B cell (primary cell): ENCODE measurements around the gene DDX24. TPM values are rescaled to one million over a fixed set of nuclear protein-coding genes. Genes with fewer than 3 reads are reported as not detected.

Source experiments
- ATAC-seq: fragments of 200-7000 bp; cut with Tn5 transposase; one replicate; pipeline ENCODE4 v1.10.0; 2021; ENCODE audit warnings: low read depth, mild to moderate bottlenecking, moderate number of reproducible peaks, moderate library complexity
- CTCF ChIA-PET: fragments of 350-600 bp; sonication (Branson Sonifier 250); formaldehyde crosslinking; loops from one replicate; lab custom pipeline; 2021; ENCODE audit warnings: antibody characterized with exemption, inconsistent platforms; lab: Charles Lee
- POLR2A ChIA-PET: fragments of 350-600 bp; sonication (Branson Sonifier 250); formaldehyde crosslinking; loops from one replicate; lab custom pipeline; 2021; ENCODE audit warnings: antibody characterized with exemption; lab: Charles Lee
- DNase-seq: peaks from one replicate; pipeline ENCODE4 v3.0.0; 2013
- H2AFZ ChIP-seq: 2 replicates; pipeline ENCODE4 v1.6.1; 2012; ENCODE audit warnings: mild to moderate bottlenecking, low read depth, low read length; ENCODE audit not compliant: insufficient read depth, poor library complexity, severe bottlenecking
- H3K27ac ChIP-seq, 2 donors: 1 replicate in 1 of 2; 2 replicates in 1 of 2; pipeline ENCODE4 v1.5.1; 2012 to 2013; ENCODE audit warnings: low read length in 2 of 2, mild to moderate bottlenecking in 2 of 2, moderate library complexity in 1 of 2
- H3K27me3 ChIP-seq, 4 experiments: fragments of 200-600 bp in 1 of 4; sonication (generic) in 1 of 4; replicated peaks in 1 of 4; 1 replicate in 2 of 4; 2 replicates in 2 of 4; pipeline versions ENCODE4 v1.6.1 to v1.7.0; 2013 to 2016; ENCODE audit warnings: low read length in 3 of 4, mild to moderate bottlenecking in 2 of 4, mixed read lengths in 1 of 4, moderate library complexity in 1 of 4; ENCODE audit not compliant: insufficient read depth in 4 of 4, control insufficient read depth in 3 of 4; ENCODE audit errors: control extremely low read depth in 1 of 4
- H3K36me3 ChIP-seq, 2 experiments: replicated peaks in 1 of 2; 1 replicate in 1 of 2; 2 replicates in 1 of 2; pipeline versions ENCODE4 v1.6.1 to v1.7.1; 2013; ENCODE audit warnings: low read length in 1 of 2; ENCODE audit not compliant: insufficient read depth in 2 of 2, control insufficient read depth in 1 of 2; ENCODE audit errors: control extremely low read depth in 1 of 2, extremely low read depth in 1 of 2
- H3K4me1 ChIP-seq, 2 donors: fragments of 200-600 bp in 1 of 2; sonication (generic) in 1 of 2; 1 replicate in 1 of 2; 2 replicates in 1 of 2; pipeline versions ENCODE4 v1.5.1 to v1.6.1; 2013 to 2017; ENCODE audit warnings: low read length in 2 of 2; ENCODE audit not compliant: control insufficient read depth in 2 of 2, insufficient read depth in 2 of 2
- H3K4me2 ChIP-seq: replicated peaks from 2 replicates; pipeline ENCODE3; 2012; ENCODE audit warnings: mild to moderate bottlenecking, low read depth, low read length; ENCODE audit not compliant: poor library complexity, severe bottlenecking
- H3K4me3 ChIP-seq, 5 experiments: fragments of 200-600 bp in 1 of 5; sonication (generic) in 1 of 5; 1 replicate in 3 of 5; 2 replicates in 2 of 5; pipeline versions ENCODE4 v1.5.1 to v1.7.0; 2011 to 2016; ENCODE audit warnings: low read length in 4 of 5, mild to moderate bottlenecking in 4 of 5, low read depth in 2 of 5, control low read depth in 1 of 5, moderate library complexity in 1 of 5; ENCODE audit not compliant: insufficient read depth in 1 of 5; ENCODE audit errors: control extremely low read depth in 1 of 5, extremely low read depth in 1 of 5
- H3K79me2 ChIP-seq: fragments of 200-600 bp; sonication (generic); one replicate; pipeline ENCODE4 v1.6.0; 2016; ENCODE audit warnings: low read length; ENCODE audit not compliant: control insufficient read depth, insufficient read depth
- H3K9ac ChIP-seq: fragments of 200-600 bp; sonication (generic); 2 replicates; pipeline ENCODE4 v1.6.1; 2017; ENCODE audit warnings: mild to moderate bottlenecking, low read length, moderate library complexity
- H3K9me3 ChIP-seq, 3 donors: one replicate each; pipeline versions ENCODE4 v1.6.1 to v1.7.1; 2013; ENCODE audit warnings: low read length in 2 of 3; ENCODE audit not compliant: control insufficient read depth in 2 of 3, insufficient read depth in 1 of 3; ENCODE audit errors: control extremely low read depth in 1 of 3
- H4K20me1 ChIP-seq: 2 replicates; pipeline ENCODE4 v1.6.0; 2012; ENCODE audit warnings: mild to moderate bottlenecking, low read length; ENCODE audit not compliant: insufficient read depth, control insufficient read depth, poor library complexity, severe bottlenecking
- H3K27ac Mint-ChIP-seq: one replicate; pipeline ENCODE4 v1.8.0; 2021; ENCODE audit warnings: mixed read lengths
- H3K27me3 Mint-ChIP-seq: one replicate; pipeline ENCODE4 v1.8.0; 2021; ENCODE audit warnings: mixed read lengths
- H3K4me1 Mint-ChIP-seq: one replicate; pipeline ENCODE4 v1.8.0; 2021; ENCODE audit warnings: mixed read lengths
- H3K4me3 Mint-ChIP-seq: one replicate; pipeline ENCODE4 v1.8.0; 2021; ENCODE audit warnings: mixed read lengths
- H3K9me3 Mint-ChIP-seq: one replicate; pipeline ENCODE4 v1.8.0; 2022; ENCODE audit warnings: mixed read lengths; ENCODE audit not compliant: insufficient read depth
- CTCF ChIP-seq: fragments of 200-600 bp; IDR thresholded peaks from one replicate; pipeline ENCODE4 v1.8.0; 2022; ENCODE audit warnings: antibody characterized with exemption, mild to moderate bottlenecking
- EZH2 ChIP-seq: IDR thresholded peaks from 2 replicates; pipeline ENCODE4 v1.6.1; 2012; ENCODE audit warnings: borderline replicate concordance, low read depth, mild to moderate bottlenecking, moderate library complexity, low read length; ENCODE audit not compliant: insufficient read depth, poor library complexity, severe bottlenecking
- WGBS: methylation state at CpG from one replicate; pipeline ENCODE4 v1.1.5; 2013; ENCODE audit warnings: missing lambda C conversion rate; ENCODE audit not compliant: insufficient coverage; 5-methylcytosine and 5-hydroxymethylcytosine counted together
- intact Hi-C: fragments of 100-400 bp; cut with micrococcal nuclease; formaldehyde crosslinking; loops from one replicate; pipeline ENCODE4 v1.10.0; 2022
- polyA plus RNA-seq: library from polyadenylated mRNA; depleted of rRNA; stranded (reverse); fragments of >200 nt; gene quantifications from 2 replicates; pipeline ENCODE4 v1.2.3, GENCODE V29; 2012
- total RNA-seq, 2 donors: library from RNA; stranded (reverse); fragments of 120-200 nt in 1 of 2; gene quantifications; 1 replicate in 1 of 2; 2 replicates in 1 of 2; pipeline versions ENCODE4 v1.2.3 to v1.2.4, GENCODE V29; 2013 to 2022

DDX24 gene
- total and polyA plus RNA-seq, 2 donors (not counting 1 experiment from before 2014, with no cell fraction given) = 145 to 211 TPM

- Mint-ChIP-seq H3K9me3 (no peaks in the 10 kb centered on the region), H3K4me3 (no peak overlapping the region), H3K4me1 (no peaks in the 10 kb centered on the region), H3K27me3 (peaks cover 37% of the 10 kb centered on the region), H3K27ac (no peak overlapping the region)
- TF ChIP-seq CTCF (no peak), EZH2 (no peak)
- Histone ChIP-seq H2AFZ (no peak overlapping the region), H3K9me3 (no peaks in the 10 kb centered on the region), H3K4me1 (no peaks in the 10 kb centered on the region), H3K9ac (no peak overlapping the region), H3K27ac (no peak overlapping the region), H3K36me3 (no peaks in the 10 kb centered on the region), H4K20me1 (no peaks in the 10 kb centered on the region), H3K79me2 (no peaks in the 10 kb centered on the region), H3K4me2 (no peak overlapping the region), H3K4me3 (no peak overlapping the region), H3K27me3 (peaks cover 0 to 19% (median 4%) of the 10 kb centered on the region in 4 experiments)
- ChIA-PET POLR2A (no interaction called here), CTCF (interaction anchor here (5.6 kb wide), 1 partner anchor 15 kb away, joined by 34 read pairs; no protein-coding TSS in a partner anchor)
- ATAC-seq (no peak), DNase-seq (no peak)
- 90% methylated on average over 4 of the region's 4 CpGs for WGBS
- intact Hi-C loops = no loop called here
Measured at GRCh38 chr14:94020267-94020666, 60.7 kb downstream of the DDX24 start.

GRCh38 chr14:94019329-94019728 is 61.7 kb downstream of the DDX24 start:
- no peaks in the 10 kb centered on the region for H3K9me3 Mint-ChIP-seq
- Histone ChIP-seq H3K9ac (no peak overlapping the region), H3K27ac (no peak overlapping the region), H4K20me1 (no peaks in the 10 kb centered on the region), H3K4me3 (no peak overlapping the region), H2AFZ (no peak overlapping the region), H3K9me3 (no peaks in the 10 kb centered on the region), H3K4me1 (no peaks in the 10 kb centered on the region), H3K36me3 (no peaks in the 10 kb centered on the region), H3K4me2 (no peak overlapping the region), H3K79me2 (no peaks in the 10 kb centered on the region), H3K27me3 (peaks cover 0 to 13% (median 3%) of the 10 kb centered on the region in 4 experiments)
- H3K4me1 Mint-ChIP-seq = no peaks in the 10 kb centered on the region
- WGBS = 86% methylated on average over 3 of the region's 6 CpGs
- no peak overlapping the region for H3K4me3 Mint-ChIP-seq
- ChIA-PET CTCF (interaction anchor here (1.5 to 5.6 kb wide), 2 partner anchors 16 to 117 kb away, joined by 3 to 34 read pairs; no protein-coding TSS in a partner anchor), POLR2A (no interaction called here)
- no peak overlapping the region for H3K27ac Mint-ChIP-seq
- TF ChIP-seq EZH2 = no peak
- no peak for TF ChIP-seq CTCF
- peaks cover 39% of the 10 kb centered on the region for H3K27me3 Mint-ChIP-seq
- DNase-seq (no peak), ATAC-seq (no peak)
- intact Hi-C loops = no loop called here
